HG03103 (cell line): ENCODE data around the gene ZNF593.
A peak's percentile ranks its signal among the peaks of the same experiment; 100 is the strongest.

Experiments
- ATAC-seq: cut with Tn5 transposase; IDR thresholded peaks from one replicate; pipeline ENCODE4 v1.9.1; 2021; ENCODE audit warnings: low read depth; ENCODE audit not compliant: unreplicated experiment

ZNF593 gene

DNA sequence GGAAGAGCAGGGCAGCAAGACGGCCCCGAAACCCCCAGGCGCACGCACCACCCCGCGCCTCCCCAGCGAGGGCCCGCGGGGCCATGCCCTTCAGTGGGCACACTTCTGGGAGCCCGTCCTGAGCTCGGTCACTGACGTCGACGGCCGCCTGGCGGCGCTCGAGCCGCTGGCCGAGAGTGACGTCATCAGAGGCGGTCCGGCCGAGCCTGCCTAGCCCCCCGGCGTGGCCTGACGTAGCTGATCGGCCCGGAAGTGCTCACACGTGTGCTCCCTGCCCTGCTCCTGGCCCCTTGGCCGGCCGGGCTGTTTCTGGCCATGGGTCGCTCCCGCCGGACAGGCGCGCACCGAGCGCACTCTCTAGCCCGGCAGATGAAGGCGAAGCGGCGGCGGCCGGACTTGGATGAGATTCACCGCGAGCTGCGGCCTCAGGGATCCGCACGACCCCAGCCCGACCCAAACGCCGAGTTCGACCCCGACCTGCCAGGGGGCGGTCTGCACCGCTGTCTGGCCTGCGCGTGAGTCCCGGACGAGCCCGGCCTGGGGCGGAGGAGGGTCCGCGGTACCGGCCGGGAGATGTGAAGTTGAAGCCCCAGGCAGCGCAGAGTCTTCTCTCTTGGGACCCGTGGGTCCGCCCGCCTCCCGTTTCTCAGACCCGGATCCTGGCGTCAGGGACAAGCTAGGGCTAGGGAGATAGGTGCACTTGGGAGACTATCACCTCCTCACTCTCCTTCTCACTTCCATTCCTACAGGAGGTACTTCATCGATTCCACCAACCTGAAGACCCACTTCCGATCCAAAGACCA, at the start of gene ZNF593:
ZNF593 (plus strand) TSS at position 240 of the 803 bp plus-strand sequence; CDS start at position 316, 76 bp downstream.
- ATAC-seq, result peak; percentile 90

DNA sequence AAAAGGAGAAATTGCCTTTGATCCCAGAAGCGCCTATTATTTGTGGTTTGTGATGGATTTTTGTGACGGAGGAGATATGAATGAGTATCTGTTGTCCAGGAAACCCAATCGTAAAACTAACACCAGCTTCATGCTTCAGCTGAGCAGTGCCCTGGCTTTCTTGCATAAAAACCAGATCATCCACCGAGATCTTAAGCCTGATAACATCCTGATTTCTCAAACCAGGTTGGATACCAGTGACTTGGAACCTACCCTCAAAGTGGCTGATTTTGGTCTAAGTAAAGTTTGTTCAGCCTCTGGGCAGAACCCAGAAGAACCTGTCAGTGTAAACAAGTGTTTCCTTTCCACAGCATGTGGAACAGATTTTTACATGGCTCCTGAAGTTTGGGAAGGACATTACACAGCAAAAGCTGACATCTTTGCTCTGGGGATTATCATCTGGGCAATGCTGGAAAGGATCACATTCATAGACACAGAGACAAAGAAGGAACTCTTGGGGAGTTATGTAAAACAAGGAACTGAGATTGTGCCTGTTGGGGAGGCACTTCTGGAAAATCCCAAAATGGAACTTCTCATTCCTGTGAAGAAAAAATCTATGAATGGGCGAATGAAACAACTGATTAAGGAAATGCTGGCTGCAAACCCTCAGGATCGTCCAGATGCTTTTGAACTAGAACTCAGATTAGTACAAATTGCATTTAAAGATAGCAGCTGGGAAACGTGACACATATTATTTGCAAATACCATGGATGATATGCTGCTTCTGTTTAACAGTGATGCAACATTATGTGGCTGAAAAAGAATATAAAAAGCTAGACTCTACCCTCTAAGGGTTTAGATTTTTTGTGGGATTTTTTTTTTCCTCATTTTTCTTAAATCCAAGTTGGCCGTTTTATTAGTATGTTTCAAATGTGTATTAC, 47.6 kb upstream of the ZNF593 start:
- no peak for ATAC-seq

DNA sequence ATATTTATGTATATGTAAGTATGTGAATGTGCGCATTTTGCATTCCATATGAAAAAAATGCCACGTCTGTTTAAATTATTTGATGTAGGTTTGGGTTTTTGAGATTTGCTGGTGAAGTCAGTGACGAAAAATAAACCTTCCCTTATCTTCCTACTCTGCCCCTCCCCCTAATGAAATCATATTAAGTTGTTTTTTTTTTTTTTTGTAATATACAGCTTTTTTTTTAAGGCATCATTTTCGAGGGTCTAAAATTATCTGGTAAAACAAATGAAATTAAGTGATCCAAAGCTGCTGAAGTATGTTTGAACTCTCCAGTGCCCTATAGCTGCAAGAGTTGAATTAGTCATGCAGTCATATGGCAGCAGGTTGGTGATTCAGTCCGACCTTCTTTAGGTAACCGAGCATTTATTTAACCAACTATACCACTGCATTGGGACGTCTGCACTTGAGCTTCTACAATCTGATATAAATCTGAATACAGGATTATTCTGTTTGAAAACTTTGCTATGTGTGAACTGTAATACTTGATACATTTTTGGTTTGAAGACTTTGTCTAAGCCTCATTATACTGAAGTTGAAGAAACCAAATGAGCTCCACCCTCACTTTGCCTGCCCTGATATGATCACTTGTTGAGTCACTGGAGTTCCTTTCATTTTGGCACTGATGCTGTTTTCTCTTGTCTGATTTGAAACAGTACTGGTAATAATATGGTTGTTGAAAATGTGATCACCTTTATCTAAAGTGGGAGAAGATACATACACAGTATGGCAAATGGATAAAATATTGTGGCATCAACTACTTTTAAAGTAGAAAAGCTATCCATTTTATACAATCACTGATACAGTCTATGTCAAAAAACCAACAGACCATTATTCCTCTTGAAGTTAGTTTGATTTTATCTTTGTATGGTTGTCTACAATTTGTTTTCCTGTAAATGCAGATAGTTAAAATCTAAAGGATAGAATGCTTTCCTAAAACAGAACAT, 46.4 kb upstream of the ZNF593 start:
- ATAC-seq, result no peak

GRCh38 chr1:26124418-26125331, 45.0 kb upstream of the ZNF593 start:
- ATAC-seq, result no peak

- no peak for ATAC-seq
Measured at GRCh38 chr1:26125382-26125781, 44.3 kb upstream of the ZNF593 start.

DNA sequence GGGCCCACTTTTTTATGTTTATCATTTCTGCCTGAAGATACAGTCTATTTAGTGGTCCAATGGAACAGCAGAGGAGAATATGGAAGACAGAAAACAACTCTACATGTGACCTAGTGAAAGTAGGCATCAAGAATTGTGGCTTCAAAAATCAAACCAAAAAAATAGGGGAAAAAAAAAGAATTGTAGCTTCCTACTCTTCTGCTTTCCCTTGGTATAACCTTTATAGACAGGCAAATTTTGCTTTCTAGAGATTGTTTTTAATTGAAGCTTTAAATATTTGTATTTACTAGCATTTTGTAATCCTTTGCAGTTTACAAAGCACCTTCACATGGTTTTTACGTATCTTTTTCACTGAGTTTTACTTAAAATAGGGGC, 43.8 kb upstream of the ZNF593 start:
- ATAC-seq, result no peak

- no peak for ATAC-seq
Measured at GRCh38 chr1:26126321-26127084, 43.2 kb upstream of the ZNF593 start.

DNA sequence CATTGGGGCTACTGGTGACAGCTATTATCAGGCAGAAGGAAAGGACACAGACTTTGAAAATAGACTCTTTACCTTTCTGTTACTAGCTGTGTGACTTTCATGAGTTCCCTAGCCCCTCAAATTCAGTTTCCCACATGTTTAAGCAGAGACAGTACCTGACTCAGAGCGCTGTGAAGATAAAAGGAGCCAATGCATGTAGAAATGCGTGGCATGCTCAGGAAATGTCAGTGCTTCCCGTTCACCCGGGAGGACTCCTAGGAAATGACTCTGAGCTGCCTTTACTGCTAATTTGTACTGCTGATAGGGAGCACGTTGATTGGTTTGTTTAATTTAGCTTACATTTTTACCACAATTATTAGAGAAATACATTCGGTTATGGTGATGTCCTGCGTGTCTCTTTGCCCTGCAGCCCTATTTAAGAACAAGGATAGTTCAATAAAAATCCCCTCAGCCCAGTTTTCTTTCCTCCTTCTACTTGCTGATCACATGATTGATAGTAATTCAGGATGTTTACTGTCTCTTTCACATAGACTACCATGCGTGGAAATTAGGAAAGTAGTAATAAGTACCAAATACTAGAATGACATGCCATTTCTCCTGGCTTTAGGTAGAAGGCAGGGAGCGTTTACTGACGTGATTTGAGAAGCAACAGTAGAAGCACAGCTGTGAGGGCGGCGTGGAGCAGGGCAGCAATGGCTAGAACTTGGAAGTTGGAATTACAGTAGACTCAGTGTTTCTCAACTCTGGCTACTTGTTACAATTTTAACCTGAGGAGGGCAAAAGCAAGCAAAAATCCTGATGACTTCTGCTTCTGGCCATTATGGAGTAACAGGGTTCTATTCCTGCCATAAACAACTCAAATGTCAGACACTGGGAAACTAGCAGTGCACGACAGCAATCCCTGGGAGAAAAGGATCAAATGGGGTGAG, 42.2 kb upstream of the ZNF593 start:
- ATAC-seq, result no peak

DNA sequence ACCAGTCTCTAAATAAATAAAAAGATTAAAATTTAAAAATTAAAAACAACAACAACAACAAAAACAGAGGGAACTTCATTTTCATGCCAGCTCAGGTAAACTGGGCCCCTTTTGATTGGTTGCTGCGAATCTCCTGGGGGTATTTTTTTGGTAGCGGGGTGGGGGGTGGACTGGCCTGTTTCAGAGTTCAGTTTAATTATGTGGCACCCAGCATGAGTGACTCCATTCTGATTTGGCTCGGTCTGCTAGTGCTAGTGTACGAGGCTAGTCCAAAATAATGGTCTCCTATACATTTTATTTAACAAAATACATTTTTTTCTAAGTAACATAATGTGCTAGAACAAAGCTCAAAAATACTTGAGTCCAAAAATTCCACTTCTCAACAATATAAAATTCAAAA, 39.9 kb upstream of the ZNF593 start:
- ATAC-seq, result no peak

DNA sequence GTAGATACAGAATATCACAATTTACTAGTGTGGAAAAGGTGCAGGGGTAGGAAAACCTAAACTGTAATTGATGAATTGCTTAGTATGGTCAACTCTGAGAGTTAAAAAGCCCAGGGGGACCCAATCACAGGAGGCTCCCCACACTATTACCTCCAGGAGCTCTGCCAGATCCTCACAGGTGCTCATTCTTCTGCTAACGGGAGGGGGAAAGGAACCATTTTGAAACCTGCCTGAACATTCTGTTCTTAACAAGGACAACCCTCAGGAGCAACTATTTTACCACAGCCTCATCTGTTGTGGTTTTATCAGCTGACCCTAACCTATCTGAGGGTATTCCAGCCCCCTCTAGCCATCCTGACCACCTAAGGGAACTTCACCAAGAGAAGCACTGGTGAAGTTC, 39.0 kb upstream of the ZNF593 start:
- no peak for ATAC-seq

- no peak for ATAC-seq
Measured at GRCh38 chr1:26132128-26132833, 37.4 kb upstream of the ZNF593 start.

DNA sequence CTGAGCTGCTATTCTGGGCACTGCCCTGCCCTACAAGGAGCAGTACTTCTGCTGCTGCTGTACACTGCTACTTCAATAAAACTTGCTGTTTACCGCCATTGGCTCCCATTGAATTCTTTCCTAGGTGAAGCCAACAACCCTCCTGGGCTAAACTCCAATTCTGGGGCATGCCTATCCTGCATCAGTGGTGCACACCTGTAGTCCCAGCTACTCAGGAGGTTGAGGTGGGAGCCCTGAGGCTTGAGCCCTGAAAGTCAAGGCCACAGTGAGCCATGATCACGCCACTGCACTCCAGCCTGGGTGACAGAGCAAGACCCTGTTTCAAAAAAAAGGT, 36.9 kb upstream of the ZNF593 start:
- no peak for ATAC-seq

GRCh38 chr1:26134466-26134865, 35.2 kb upstream of the ZNF593 start:
- ATAC-seq, result no peak

- no peak for ATAC-seq
Measured at GRCh38 chr1:26138974-26139558, 30.6 kb upstream of the ZNF593 start.

GRCh38 chr1:26142159-26142558, 27.5 kb upstream of the ZNF593 start:
- no peak for ATAC-seq

- ATAC-seq, result no peak
Measured at GRCh38 chr1:26145041-26145959, 24.4 kb upstream of the ZNF593 start.
